Stimulated activated CD4-positive, alpha-beta T cell treated with anti-CD3 and anti-CD28 coated beads, Interleukin-12 subunit alpha, Interleukin-12 subunit beta, amount 100 ng/mL, for 24 hours (primary cell): ENCODE data around the gene SLC22A16.
"Not testable (repeated sequence)": the region's sequence is repeated elsewhere in the genome, so short reads cannot be mapped to it uniquely, and the experiment has no call there.

Source experiments
- DNase-seq, 2 experiments: peaks; one replicate each; pipeline ENCODE4 v3.0.0-alpha.2; 2020; ENCODE audit warnings: low read depth in 2 of 2

SLC22A16 gene

GRCh38 chr6:110476046-110476849 lies at the start of gene SLC22A16:
Gene SLC22A16 (minus strand): TSS chr6:110476613. CDS start chr6:110476574, 39 bp downstream.
- DNase-seq: no peak

GRCh38 chr6:110525001-110525400 lies 48.6 kb upstream of the SLC22A16 start:
- no peak for DNase-seq

- DNase-seq: no peak
Measured at GRCh38 chr6:110524305-110524704, 47.9 kb upstream of the SLC22A16 start.

GRCh38 chr6:110523451-110524021 lies 47.1 kb upstream of the SLC22A16 start:
- no peak for DNase-seq

- no peak for DNase-seq
Measured at GRCh38 chr6:110522427-110522826, 46.0 kb upstream of the SLC22A16 start.

GRCh38 chr6:110520992-110521543 lies 44.7 kb upstream of the SLC22A16 start:
- DNase-seq: no peak

- DNase-seq: no peak
Measured at GRCh38 chr6:110520209-110520965, 44.0 kb upstream of the SLC22A16 start.

- no peak for DNase-seq
Measured at GRCh38 chr6:110517601-110518281, 41.3 kb upstream of the SLC22A16 start.

GRCh38 chr6:110517034-110517433 lies 40.6 kb upstream of the SLC22A16 start:
- no peak for DNase-seq

- no peak for DNase-seq
Measured at GRCh38 chr6:110514818-110515217, 38.4 kb upstream of the SLC22A16 start.

- DNase-seq: no peak
Measured at GRCh38 chr6:110512991-110513390, 36.6 kb upstream of the SLC22A16 start.

- DNase-seq: not testable (repeated sequence)
Measured at GRCh38 chr6:110512549-110512948, 36.1 kb upstream of the SLC22A16 start.

GRCh38 chr6:110511401-110511800 lies 35.0 kb upstream of the SLC22A16 start:
- no peak for DNase-seq

- no peak for DNase-seq
Measured at GRCh38 chr6:110509617-110510241, 33.3 kb upstream of the SLC22A16 start.

GRCh38 chr6:110504891-110505290 lies 28.5 kb upstream of the SLC22A16 start:
- not testable (repeated sequence) for DNase-seq

GRCh38 chr6:110495949-110496348 lies 19.5 kb upstream of the SLC22A16 start:
- DNase-seq: no peak

- no peak for DNase-seq
Measured at GRCh38 chr6:110493253-110493800, 16.9 kb upstream of the SLC22A16 start.

- no peak for DNase-seq
Measured at GRCh38 chr6:110492584-110492983, 16.2 kb upstream of the SLC22A16 start.

GRCh38 chr6:110491644-110492317 lies 15.4 kb upstream of the SLC22A16 start:
- no peak for DNase-seq

- no peak for DNase-seq
Measured at GRCh38 chr6:110491299-110491643, 14.9 kb upstream of the SLC22A16 start.
